Lower leg skin (tissue), 3 donors: ENCODE results near the gene AADAT.

Experiments
- POLR2A ChIP-seq, 2 donors: fragments of 450-650 bp; IDR thresholded peaks; one replicate each; pipeline ENCODE4 v1.6.1; 2016 to 2017; ENCODE audit warnings: antibody characterized with exemption in 2 of 2, mild to moderate bottlenecking in 1 of 2, moderate library complexity in 1 of 2
- TF ChIP-seq, protein P1 (sequence below), 3 donors: fragments of 450-650 bp; IDR thresholded peaks; one replicate each; pipeline ENCODE4 v1.5.1; 2016; ENCODE audit warnings: antibody characterized with exemption in 3 of 3, mild to moderate bottlenecking in 3 of 3, moderate library complexity in 2 of 3

DNA sequence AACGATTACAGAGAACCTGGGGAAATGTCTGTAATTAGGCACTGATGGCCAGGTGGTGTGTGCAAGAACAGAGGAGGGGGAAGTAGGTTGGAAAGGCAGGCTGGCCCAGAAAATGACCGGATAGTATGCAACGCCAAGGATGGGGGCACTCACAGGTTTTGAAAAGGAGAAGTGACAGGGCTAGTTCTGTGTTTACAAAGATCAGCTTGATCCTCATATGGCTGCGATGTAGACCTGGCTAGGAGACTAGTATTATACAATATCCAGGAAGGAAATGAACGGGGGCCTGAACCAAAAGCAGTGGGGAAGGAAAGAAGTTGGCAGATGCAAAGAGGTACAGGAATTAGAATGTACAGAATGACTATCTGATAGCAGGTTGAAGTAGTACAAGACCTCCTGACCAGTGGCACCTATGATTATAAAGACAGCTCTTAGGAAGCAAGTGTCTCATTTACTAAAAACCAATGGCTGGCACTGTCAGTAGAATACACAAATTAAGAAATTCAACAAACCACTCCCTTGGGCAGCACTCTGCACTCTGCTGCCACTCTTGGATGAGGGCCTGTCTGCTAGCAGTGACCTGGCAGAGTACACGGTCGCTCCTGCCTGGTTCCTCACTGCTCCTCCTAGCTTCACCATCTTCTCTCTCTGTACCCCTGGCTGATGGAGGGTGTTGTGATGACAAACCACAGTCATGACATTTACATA is 77.7 kb downstream of the AADAT start:
- TF ChIP-seq, protein P1, sequence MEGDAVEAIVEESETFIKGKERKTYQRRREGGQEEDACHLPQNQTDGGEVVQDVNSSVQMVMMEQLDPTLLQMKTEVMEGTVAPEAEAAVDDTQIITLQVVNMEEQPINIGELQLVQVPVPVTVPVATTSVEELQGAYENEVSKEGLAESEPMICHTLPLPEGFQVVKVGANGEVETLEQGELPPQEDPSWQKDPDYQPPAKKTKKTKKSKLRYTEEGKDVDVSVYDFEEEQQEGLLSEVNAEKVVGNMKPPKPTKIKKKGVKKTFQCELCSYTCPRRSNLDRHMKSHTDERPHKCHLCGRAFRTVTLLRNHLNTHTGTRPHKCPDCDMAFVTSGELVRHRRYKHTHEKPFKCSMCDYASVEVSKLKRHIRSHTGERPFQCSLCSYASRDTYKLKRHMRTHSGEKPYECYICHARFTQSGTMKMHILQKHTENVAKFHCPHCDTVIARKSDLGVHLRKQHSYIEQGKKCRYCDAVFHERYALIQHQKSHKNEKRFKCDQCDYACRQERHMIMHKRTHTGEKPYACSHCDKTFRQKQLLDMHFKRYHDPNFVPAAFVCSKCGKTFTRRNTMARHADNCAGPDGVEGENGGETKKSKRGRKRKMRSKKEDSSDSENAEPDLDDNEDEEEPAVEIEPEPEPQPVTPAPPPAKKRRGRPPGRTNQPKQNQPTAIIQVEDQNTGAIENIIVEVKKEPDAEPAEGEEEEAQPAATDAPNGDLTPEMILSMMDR (IDR thresholded peaks at IDR 0.05): no peak
- no peak for TF ChIP-seq POLR2A (IDR thresholded peaks at IDR 0.05)
